Astrocyte (in vitro differentiated cells and primary cell): Measurements from ENCODE around the gene PLA2R1. TPM values are rescaled to one million over a fixed set of nuclear protein-coding genes. Genes with fewer than 3 reads are reported as not detected.

Experiments
- DNase-seq: peaks from one replicate; pipeline ENCODE4 v3.0.0-alpha.2; 2010; ENCODE audit warnings: low read depth
- FAIRE-seq: peaks from 2 replicates; lab custom pipeline; 2011; peaks lifted over from hg19 to GRCh38; lab: Jason Lieb, UNC
- H2AFZ ChIP-seq: 2 replicates; pipeline ENCODE4 v1.6.0; 2012; ENCODE audit warnings: low read depth, low read length, inconsistent platforms
- H3K27ac ChIP-seq: 2 replicates; pipeline ENCODE4 v1.5.1; 2011; ENCODE audit warnings: low read depth, low read length, inconsistent platforms
- H3K27me3 ChIP-seq: 2 replicates; pipeline ENCODE4 v1.6.0; 2011; ENCODE audit warnings: low read length, inconsistent platforms; ENCODE audit not compliant: insufficient read depth
- H3K36me3 ChIP-seq: 2 replicates; pipeline ENCODE4 v1.5.1; 2011; ENCODE audit warnings: low read length, inconsistent platforms; ENCODE audit not compliant: insufficient read depth
- H3K4me1 ChIP-seq: 2 replicates; pipeline ENCODE4 v1.5.1; 2011; ENCODE audit warnings: low read length, inconsistent platforms; ENCODE audit not compliant: insufficient read depth
- H3K4me2 ChIP-seq: 2 replicates; pipeline ENCODE4 v1.6.0; 2012; ENCODE audit warnings: low read length, inconsistent platforms
- H3K4me3 ChIP-seq: 2 replicates; pipeline ENCODE4 v1.5.1; 2011; ENCODE audit warnings: low read depth, mild to moderate bottlenecking, low read length, inconsistent platforms; ENCODE audit not compliant: insufficient read depth
- H3K79me2 ChIP-seq: 2 replicates; pipeline ENCODE4 v1.6.0; 2012; ENCODE audit warnings: mild to moderate bottlenecking, low read length, inconsistent platforms; ENCODE audit not compliant: insufficient read depth
- H3K9ac ChIP-seq: 2 replicates; pipeline ENCODE4 v1.6.0; 2012; ENCODE audit warnings: mild to moderate bottlenecking, low read length, inconsistent platforms
- H3K9me3 ChIP-seq: 2 replicates; pipeline ENCODE4 v1.5.1; 2012; ENCODE audit warnings: low read depth, mild to moderate bottlenecking, low read length, inconsistent platforms; ENCODE audit not compliant: insufficient read depth
- H4K20me1 ChIP-seq: 2 replicates; pipeline ENCODE4 v1.6.0; 2012; ENCODE audit warnings: low read length, inconsistent platforms; ENCODE audit not compliant: insufficient read depth
- H3K27ac Mint-ChIP-seq: one replicate; pipeline ENCODE4 v1.8.0; 2021; ENCODE audit warnings: mild to moderate bottlenecking, mixed read lengths; ENCODE audit not compliant: unreplicated experiment
- H3K27me3 Mint-ChIP-seq: one replicate; pipeline ENCODE4 v1.8.0; 2021; ENCODE audit warnings: low read depth, mixed read lengths; ENCODE audit not compliant: unreplicated experiment
- H3K36me3 Mint-ChIP-seq: one replicate; pipeline ENCODE4 v1.8.0; 2021; ENCODE audit warnings: low read depth, mixed read lengths; ENCODE audit not compliant: unreplicated experiment
- H3K4me1 Mint-ChIP-seq: one replicate; pipeline ENCODE4 v1.8.0; 2021; ENCODE audit warnings: low read depth, mixed read lengths; ENCODE audit not compliant: unreplicated experiment
- H3K4me3 Mint-ChIP-seq: one replicate; pipeline ENCODE4 v1.8.0; 2021; ENCODE audit warnings: mild to moderate bottlenecking, moderate library complexity, mixed read lengths; ENCODE audit not compliant: unreplicated experiment
- H3K9me3 Mint-ChIP-seq: one replicate; pipeline ENCODE4 v1.8.0; 2021; ENCODE audit warnings: mild to moderate bottlenecking, mixed read lengths; ENCODE audit not compliant: unreplicated experiment
- EZH2 ChIP-seq: IDR thresholded peaks from 2 replicates; pipeline ENCODE4 v1.6.1; 2012; ENCODE audit warnings: mild to moderate bottlenecking, low read length, inconsistent platforms; ENCODE audit not compliant: insufficient read depth
- total RNA-seq: library from RNA; stranded (reverse); gene quantifications from 2 replicates; pipeline ENCODE4 v1.2.1, GENCODE V29; 2021
- TF ChIP-seq, protein P1 (sequence below): IDR thresholded peaks from 2 replicates; pipeline ENCODE4 v1.5.1; 2011; ENCODE audit warnings: low read depth, mild to moderate bottlenecking, inconsistent platforms, low read length, moderate library complexity; ENCODE audit not compliant: insufficient read depth

Gene PLA2R1
- total RNA-seq, 1 donor from 2014 or later = 7.1 TPM

DNA sequence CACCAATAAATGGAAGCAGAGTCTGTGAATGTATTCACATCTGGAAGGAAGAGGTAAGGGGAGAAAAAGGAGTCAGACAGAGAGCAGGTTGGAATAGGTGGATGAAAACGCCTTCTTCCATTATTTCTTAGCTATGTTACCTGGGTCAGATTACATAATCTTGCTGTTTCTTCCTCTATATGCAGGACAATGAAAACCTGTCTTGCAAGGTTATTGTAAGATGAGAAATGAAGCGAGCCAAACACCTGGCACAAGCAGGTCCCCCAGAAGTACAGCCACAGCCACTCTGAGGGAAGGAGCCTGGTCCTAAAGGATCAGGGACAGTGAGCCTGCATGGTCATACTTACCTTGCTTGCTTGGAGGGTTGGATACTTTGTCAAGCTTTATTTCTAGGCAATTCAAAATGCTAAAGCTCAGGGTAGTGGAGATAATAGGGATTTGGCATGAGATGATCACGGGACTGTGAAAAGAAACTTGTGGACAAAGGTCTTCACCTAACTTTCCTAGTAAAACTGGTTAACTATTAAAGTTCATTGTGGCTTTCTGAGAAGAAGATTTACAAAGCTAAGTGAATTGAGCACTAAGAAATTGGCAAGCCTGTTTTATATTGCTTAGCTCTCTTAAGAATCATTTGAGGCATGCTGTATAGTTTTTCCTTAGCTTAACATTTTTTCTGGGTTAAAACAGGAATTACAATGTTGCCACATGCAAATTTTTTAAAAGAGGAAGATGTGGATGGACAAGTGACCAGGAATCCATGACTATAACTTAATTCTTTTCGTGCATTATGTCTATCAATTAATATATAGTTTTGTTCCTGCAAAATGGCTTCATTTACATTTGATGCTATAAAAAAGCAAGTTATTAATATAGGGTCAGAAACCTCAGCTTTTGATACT, 15.7 kb upstream of the PLA2R1 start:
- Histone ChIP-seq H3K27me3 (no peaks in the 10 kb centered on the region), H3K4me3 (no peak overlapping the region), H3K27ac (no peak overlapping the region), H3K36me3 (no peaks in the 10 kb centered on the region), H3K4me2 (no peak overlapping the region), H3K79me2 (no peaks in the 10 kb centered on the region), H3K4me1 (peaks cover 12% of the 10 kb centered on the region), H4K20me1 (no peaks in the 10 kb centered on the region), H2AFZ (no peak overlapping the region), H3K9ac (no peak overlapping the region), H3K9me3 (peaks cover 3% of the 10 kb centered on the region)
- Mint-ChIP-seq H3K36me3 (no peaks in the 10 kb centered on the region), H3K4me1 (no peaks in the 10 kb centered on the region), H3K27ac (no peak overlapping the region), H3K9me3 (peaks cover 9% of the 10 kb centered on the region), H3K4me3 (no peak overlapping the region), H3K27me3 (no peaks in the 10 kb centered on the region)
- no peak for DNase-seq
- no peak for FAIRE-seq
- TF ChIP-seq, protein P1, sequence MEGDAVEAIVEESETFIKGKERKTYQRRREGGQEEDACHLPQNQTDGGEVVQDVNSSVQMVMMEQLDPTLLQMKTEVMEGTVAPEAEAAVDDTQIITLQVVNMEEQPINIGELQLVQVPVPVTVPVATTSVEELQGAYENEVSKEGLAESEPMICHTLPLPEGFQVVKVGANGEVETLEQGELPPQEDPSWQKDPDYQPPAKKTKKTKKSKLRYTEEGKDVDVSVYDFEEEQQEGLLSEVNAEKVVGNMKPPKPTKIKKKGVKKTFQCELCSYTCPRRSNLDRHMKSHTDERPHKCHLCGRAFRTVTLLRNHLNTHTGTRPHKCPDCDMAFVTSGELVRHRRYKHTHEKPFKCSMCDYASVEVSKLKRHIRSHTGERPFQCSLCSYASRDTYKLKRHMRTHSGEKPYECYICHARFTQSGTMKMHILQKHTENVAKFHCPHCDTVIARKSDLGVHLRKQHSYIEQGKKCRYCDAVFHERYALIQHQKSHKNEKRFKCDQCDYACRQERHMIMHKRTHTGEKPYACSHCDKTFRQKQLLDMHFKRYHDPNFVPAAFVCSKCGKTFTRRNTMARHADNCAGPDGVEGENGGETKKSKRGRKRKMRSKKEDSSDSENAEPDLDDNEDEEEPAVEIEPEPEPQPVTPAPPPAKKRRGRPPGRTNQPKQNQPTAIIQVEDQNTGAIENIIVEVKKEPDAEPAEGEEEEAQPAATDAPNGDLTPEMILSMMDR = no peak
- no peak for TF ChIP-seq EZH2

DNA sequence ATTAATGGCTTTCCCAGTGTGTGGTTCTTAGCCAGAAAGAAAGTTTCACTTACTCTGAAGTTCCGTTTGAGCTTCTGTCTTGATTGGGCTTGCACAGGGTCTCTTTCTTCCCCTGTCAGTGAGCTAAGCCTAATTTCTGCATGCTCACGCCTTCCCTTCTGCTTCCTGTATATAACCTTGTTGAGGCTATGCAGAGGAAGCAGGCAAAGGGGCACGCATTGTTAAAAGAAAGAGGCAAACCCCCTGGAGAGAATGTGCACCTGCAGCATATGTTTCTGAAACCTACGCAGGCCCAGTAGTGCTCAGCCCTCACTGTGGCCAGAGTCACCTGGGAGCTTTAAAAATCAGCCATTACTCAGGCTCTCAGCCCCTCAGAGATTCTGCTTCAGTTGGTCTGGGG, 14.5 kb upstream of the PLA2R1 start:
- FAIRE-seq (no peak), DNase-seq (no peak)
- Mint-ChIP-seq H3K36me3 (no peaks in the 10 kb centered on the region), H3K9me3 (peaks cover 8% of the 10 kb centered on the region), H3K27me3 (peaks cover 5% of the 10 kb centered on the region), H3K27ac (no peak overlapping the region), H3K4me3 (no peak overlapping the region), H3K4me1 (no peaks in the 10 kb centered on the region)
- Histone ChIP-seq H3K4me3 (no peak overlapping the region), H3K36me3 (no peaks in the 10 kb centered on the region), H4K20me1 (no peaks in the 10 kb centered on the region), H3K4me1 (peaks cover 12% of the 10 kb centered on the region), H3K9ac (no peak overlapping the region), H3K9me3 (peaks cover 3% of the 10 kb centered on the region), H3K79me2 (no peaks in the 10 kb centered on the region), H3K4me2 (no peak overlapping the region), H2AFZ (no peak overlapping the region), H3K27ac (no peak overlapping the region), H3K27me3 (no peaks in the 10 kb centered on the region)
- TF ChIP-seq, protein P1 = no peak
- no peak for TF ChIP-seq EZH2

DNA sequence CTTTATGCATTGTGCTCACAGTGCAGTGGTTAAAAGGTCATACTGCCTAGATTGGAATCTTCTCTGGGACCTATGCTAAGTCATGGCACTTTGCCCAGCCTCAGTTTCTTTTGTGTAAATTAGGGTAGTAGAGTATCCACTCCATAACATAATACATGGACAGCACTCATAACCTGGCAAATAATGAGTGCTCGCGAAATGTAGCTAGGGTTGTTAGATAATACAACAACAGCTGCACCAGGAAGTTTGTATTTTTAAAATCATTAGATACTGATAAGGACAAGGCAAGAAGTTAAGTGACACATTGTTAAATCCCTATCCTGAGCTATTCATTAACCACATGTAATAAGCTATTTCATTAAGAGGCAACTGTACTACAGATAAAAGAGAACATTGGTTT, 13.8 kb upstream of the PLA2R1 start:
- FAIRE-seq (no peak), DNase-seq (no peak)
- no peaks in the 10 kb centered on the region for H3K36me3 ChIP-seq
- peaks cover 2% of the 10 kb centered on the region for H3K36me3 Mint-ChIP-seq
- no peak overlapping the region for H3K4me3 Mint-ChIP-seq
- TF ChIP-seq, protein P1 = no peak
- TF ChIP-seq EZH2 = no peak
- H4K20me1 ChIP-seq = no peaks in the 10 kb centered on the region
- H3K27me3 ChIP-seq = no peaks in the 10 kb centered on the region
- no peak overlapping the region for H2AFZ ChIP-seq
- peaks cover 12% of the 10 kb centered on the region for H3K4me1 ChIP-seq
- H3K9me3 ChIP-seq = peaks cover 3% of the 10 kb centered on the region
- no peak overlapping the region for H3K27ac Mint-ChIP-seq
- peaks cover 11% of the 10 kb centered on the region for H3K9me3 Mint-ChIP-seq
- no peak overlapping the region for H3K9ac ChIP-seq
- no peak overlapping the region for H3K4me2 ChIP-seq
- no peaks in the 10 kb centered on the region for H3K79me2 ChIP-seq
- H3K27ac ChIP-seq = no peak overlapping the region
- H3K4me3 ChIP-seq = no peak overlapping the region
- no peaks in the 10 kb centered on the region for H3K4me1 Mint-ChIP-seq
- peaks cover 5% of the 10 kb centered on the region for H3K27me3 Mint-ChIP-seq
